ENCODE data around the gene PPP1R14C. TPM values are rescaled to one million over a fixed set of nuclear protein-coding genes. Genes with fewer than 3 reads are reported as not detected.

The PPP1R14C gene
- total and polyA plus RNA-seq, 2 experiments from 2014 or later = 1.1 to 1.4 TPM

GRCh38 chr6:150256618-150257272 lies 113.9 kb downstream of the PPP1R14C start (continued):
- no peak for TF ChIP-seq ZNF331 (CRISPR knock-in tag; IDR thresholded peaks at IDR 0.05; ENCODE audit: low read depth)

- no peaks in the 10 kb centered on the region for H4K20me1 ChIP-seq (replicated peaks; ENCODE audit: insufficient read depth)
- H3K4me1 Mint-ChIP-seq = peaks cover 9% of the 10 kb centered on the region; the same call in 2 of the 3 replicates
- no peak overlapping the region for H2AFZ ChIP-seq
- ATAC-seq (no peak), DNase-seq (ENCODE audit: low spot score) (no peak)
- no peaks in the 10 kb centered on the region for H3K79me2 ChIP-seq (replicated peaks; ENCODE audit: insufficient read depth)
- no peak overlapping the region for H3K27ac Mint-ChIP-seq
- 0 out of 2 replicates have a peak, but pooled peaks cover under 1% of the 10 kb centered on the region for H3K9me2 ChIP-seq (ENCODE audit: insufficient read depth)
- TF ChIP-seq EZH2phosphoT487 (IDR thresholded peaks at IDR 0.05; ENCODE audit: unreplicated experiment) = no peak
- no peaks in the 10 kb centered on the region for H3K36me3 ChIP-seq (ENCODE audit: insufficient read depth)
- H3K27me3 Mint-ChIP-seq (ENCODE audit: insufficient read depth, low read depth, poor library complexity) = peaks cover 8% of the 10 kb centered on the region
- H3K36me3 Mint-ChIP-seq (ENCODE audit: low read depth) = no peaks in the 10 kb centered on the region
- H3K9me3 Mint-ChIP-seq = no peaks in the 10 kb centered on the region
- H3K27me3 ChIP-seq (ENCODE audit: insufficient read depth) = no peaks in the 10 kb centered on the region
- no peak overlapping the region for H3K4me3 Mint-ChIP-seq
- H3K4me1 ChIP-seq (ENCODE audit: insufficient read depth) = 0 out of 2 replicates have a peak, but pooled peaks cover 2% of the 10 kb centered on the region
- no peak overlapping the region for H3K4me3 ChIP-seq
- no peak overlapping the region for H3K27ac ChIP-seq (ENCODE audit: low read depth)
- H3F3A ChIP-seq (replicated peaks; ENCODE audit: low read depth) = no peaks in the 10 kb centered on the region
- no peak overlapping the region for H3K4me2 ChIP-seq
Measured at GRCh38 chr6:150258381-150258780, 115.5 kb downstream of the PPP1R14C start.

GRCh38 chr6:150260931-150261330 lies 118.1 kb downstream of the PPP1R14C start:
- no peaks in the 10 kb centered on the region for H3K36me3 ChIP-seq (ENCODE audit: insufficient read depth)
- TF ChIP-seq ZNF462 (CRISPR knock-in tag; IDR thresholded peaks at IDR 0.05) = no peak
- TF ChIP-seq, protein P1, sequence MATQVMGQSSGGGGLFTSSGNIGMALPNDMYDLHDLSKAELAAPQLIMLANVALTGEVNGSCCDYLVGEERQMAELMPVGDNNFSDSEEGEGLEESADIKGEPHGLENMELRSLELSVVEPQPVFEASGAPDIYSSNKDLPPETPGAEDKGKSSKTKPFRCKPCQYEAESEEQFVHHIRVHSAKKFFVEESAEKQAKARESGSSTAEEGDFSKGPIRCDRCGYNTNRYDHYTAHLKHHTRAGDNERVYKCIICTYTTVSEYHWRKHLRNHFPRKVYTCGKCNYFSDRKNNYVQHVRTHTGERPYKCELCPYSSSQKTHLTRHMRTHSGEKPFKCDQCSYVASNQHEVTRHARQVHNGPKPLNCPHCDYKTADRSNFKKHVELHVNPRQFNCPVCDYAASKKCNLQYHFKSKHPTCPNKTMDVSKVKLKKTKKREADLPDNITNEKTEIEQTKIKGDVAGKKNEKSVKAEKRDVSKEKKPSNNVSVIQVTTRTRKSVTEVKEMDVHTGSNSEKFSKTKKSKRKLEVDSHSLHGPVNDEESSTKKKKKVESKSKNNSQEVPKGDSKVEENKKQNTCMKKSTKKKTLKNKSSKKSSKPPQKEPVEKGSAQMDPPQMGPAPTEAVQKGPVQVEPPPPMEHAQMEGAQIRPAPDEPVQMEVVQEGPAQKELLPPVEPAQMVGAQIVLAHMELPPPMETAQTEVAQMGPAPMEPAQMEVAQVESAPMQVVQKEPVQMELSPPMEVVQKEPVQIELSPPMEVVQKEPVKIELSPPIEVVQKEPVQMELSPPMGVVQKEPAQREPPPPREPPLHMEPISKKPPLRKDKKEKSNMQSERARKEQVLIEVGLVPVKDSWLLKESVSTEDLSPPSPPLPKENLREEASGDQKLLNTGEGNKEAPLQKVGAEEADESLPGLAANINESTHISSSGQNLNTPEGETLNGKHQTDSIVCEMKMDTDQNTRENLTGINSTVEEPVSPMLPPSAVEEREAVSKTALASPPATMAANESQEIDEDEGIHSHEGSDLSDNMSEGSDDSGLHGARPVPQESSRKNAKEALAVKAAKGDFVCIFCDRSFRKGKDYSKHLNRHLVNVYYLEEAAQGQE (IDR thresholded peaks at IDR 0.05; ENCODE audit: unreplicated experiment) = no peak
- TF ChIP-seq CREB1 (CRISPR knock-in tag; IDR thresholded peaks at IDR 0.05; ENCODE audit: low read depth) = no peak
- no peak for TF ChIP-seq EZH2phosphoT487 (IDR thresholded peaks at IDR 0.05; ENCODE audit: unreplicated experiment)
- no peak for TF ChIP-seq POLR2AphosphoS5 (IDR thresholded peaks at IDR 0.05; ENCODE audit: low read depth)
- TF ChIP-seq ZNF331 (CRISPR knock-in tag; IDR thresholded peaks at IDR 0.05; ENCODE audit: low read depth) = no peak
- no peak for TF ChIP-seq ZNF114 (CRISPR knock-in tag; IDR thresholded peaks at IDR 0.05)
- TF ChIP-seq NANOG (IDR thresholded peaks at IDR 0.05; ENCODE audit: borderline replicate concordance) = no peak
- TF ChIP-seq EZH2 (IDR thresholded peaks at IDR 0.05; ENCODE audit: low read depth, unreplicated experiment) = no peak
- TF ChIP-seq STAT1 (IDR thresholded peaks at IDR 0.05; ENCODE audit: unreplicated experiment) = no peak

More at GRCh38 chr6:150260931-150261330, 118.1 kb downstream of the PPP1R14C start:
- Histone ChIP-seq H3K4me2 (no peak overlapping the region), H3K27me3 (ENCODE audit: insufficient read depth) (no peaks in the 10 kb centered on the region), H3F3A (replicated peaks; ENCODE audit: low read depth) (no peaks in the 10 kb centered on the region), H3K4me3 (no peak overlapping the region), H3K79me2 (replicated peaks; ENCODE audit: insufficient read depth) (no peaks in the 10 kb centered on the region), H3K9me2 (ENCODE audit: insufficient read depth) (no peaks in the 10 kb centered on the region), H3K27ac (ENCODE audit: low read depth) (no peak overlapping the region), H3K4me1 (ENCODE audit: insufficient read depth) (0 out of 2 replicates have a peak, but pooled peaks cover 2% of the 10 kb centered on the region), H2AFZ (no peak overlapping the region), H4K20me1 (replicated peaks; ENCODE audit: insufficient read depth) (no peaks in the 10 kb centered on the region)
- Mint-ChIP-seq H3K4me3 (no peak overlapping the region), H3K4me1 (peaks cover 9% of the 10 kb centered on the region; the same call in 2 of the 3 replicates), H3K27me3 (ENCODE audit: insufficient read depth, low read depth, poor library complexity) (peaks cover 8% of the 10 kb centered on the region), H3K27ac (no peak overlapping the region), H3K36me3 (ENCODE audit: low read depth) (no peaks in the 10 kb centered on the region), H3K9me3 (no peaks in the 10 kb centered on the region)
- no peak for DNase-seq (ENCODE audit: low spot score)
- ATAC-seq = no peak
